ENCODE results near the gene ATP13A4. TPM values are rescaled to one million over a fixed set of nuclear protein-coding genes. Genes with fewer than 3 reads are reported as not detected.

The ATP13A4 gene
- total and polyA plus RNA-seq, 2 experiments from 2014 or later: 5.2 to 14.2 TPM

- H3K27me3 ChIP-seq: no peaks in the 10 kb centered on the region
- H2AFZ ChIP-seq: no peak overlapping the region
- peaks cover 7% of the 10 kb centered on the region for H3K4me1 ChIP-seq (ENCODE audit: insufficient read depth)
- H3K9me2 ChIP-seq (replicated peaks; ENCODE audit: insufficient read depth): no peaks in the 10 kb centered on the region
- H3K9me3 ChIP-seq (ENCODE audit: low read depth): no peaks in the 10 kb centered on the region
- H3K79me2 ChIP-seq: peaks cover 75% of the 10 kb centered on the region
- TF ChIP-seq EZH2 (IDR thresholded peaks at IDR 0.05; ENCODE audit: borderline replicate concordance) (no peak), EZH2phosphoT487 (IDR thresholded peaks at IDR 0.05; ENCODE audit: low read depth, severe bottlenecking, unreplicated experiment) (no peak), CTCF (IDR thresholded peaks at IDR 0.05; ENCODE audit: poor library complexity) (no peak)
- H3K4me3 ChIP-seq: no peak overlapping the region
- DNase-seq (ENCODE audit: low spot score): no peak
- no peaks in the 10 kb centered on the region for H3K36me3 ChIP-seq (replicated peaks; ENCODE audit: insufficient read depth, low read depth)
- H4K20me1 ChIP-seq (ENCODE audit: insufficient read depth, poor library complexity, severe bottlenecking): peaks cover 5% of the 10 kb centered on the region
- WGBS (ENCODE audit: low lambda C conversion rate, missing lambda C conversion rate): 97% methylated on average over 5 of the region's 5 CpGs
- H3K27ac ChIP-seq: no peak overlapping the region
- H3K4me2 ChIP-seq: no peak overlapping the region
Measured at GRCh38 chr3:193595939-193596487, 41.3 kb upstream of the ATP13A4 start.

GRCh38 chr3:193594946-193595689 is 40.4 kb upstream of the ATP13A4 start:
- no peaks in the 10 kb centered on the region for H3K36me3 ChIP-seq (replicated peaks; ENCODE audit: insufficient read depth, low read depth)
- H3K9me3 ChIP-seq (ENCODE audit: low read depth): no peaks in the 10 kb centered on the region
- no peak for TF ChIP-seq CTCF (IDR thresholded peaks at IDR 0.05; ENCODE audit: poor library complexity)
- TF ChIP-seq EZH2 (IDR thresholded peaks at IDR 0.05; ENCODE audit: borderline replicate concordance): no peak
- no peak for TF ChIP-seq EZH2phosphoT487 (IDR thresholded peaks at IDR 0.05; ENCODE audit: low read depth, severe bottlenecking, unreplicated experiment)
- no peak overlapping the region for H2AFZ ChIP-seq
- H3K9me2 ChIP-seq (replicated peaks; ENCODE audit: insufficient read depth): no peaks in the 10 kb centered on the region
- no peaks in the 10 kb centered on the region for H3K27me3 ChIP-seq
- 80% methylated on average over 1 of the region's 1 CpG for WGBS (ENCODE audit: low lambda C conversion rate, missing lambda C conversion rate)
- peaks cover 5% of the 10 kb centered on the region for H4K20me1 ChIP-seq (ENCODE audit: insufficient read depth, poor library complexity, severe bottlenecking)
- peaks cover 7% of the 10 kb centered on the region for H3K4me1 ChIP-seq (ENCODE audit: insufficient read depth)
- peaks cover 66% of the 10 kb centered on the region for H3K79me2 ChIP-seq
- H3K4me3 ChIP-seq: no peak overlapping the region
- no peak for DNase-seq (ENCODE audit: low spot score)
- H3K27ac ChIP-seq: no peak overlapping the region
- H3K4me2 ChIP-seq: peak overlapping the region; percentile 91

- H3K27ac ChIP-seq: peak overlapping the region; percentile 93
- TF ChIP-seq CTCF (IDR thresholded peaks at IDR 0.05; ENCODE audit: poor library complexity): no peak
- no peak for TF ChIP-seq EZH2phosphoT487 (IDR thresholded peaks at IDR 0.05; ENCODE audit: low read depth, severe bottlenecking, unreplicated experiment)
- no peak for TF ChIP-seq EZH2 (IDR thresholded peaks at IDR 0.05; ENCODE audit: borderline replicate concordance)
- H3K36me3 ChIP-seq (replicated peaks; ENCODE audit: insufficient read depth, low read depth): no peaks in the 10 kb centered on the region
- peaks cover 7% of the 10 kb centered on the region for H3K4me1 ChIP-seq (ENCODE audit: insufficient read depth)
- peak overlapping the region; percentile 76 for H2AFZ ChIP-seq
- H3K4me3 ChIP-seq: peak overlapping the region; percentile 96
- peaks cover 51% of the 10 kb centered on the region for H3K79me2 ChIP-seq
- H4K20me1 ChIP-seq (ENCODE audit: insufficient read depth, poor library complexity, severe bottlenecking): peaks cover 5% of the 10 kb centered on the region
- no peaks in the 10 kb centered on the region for H3K27me3 ChIP-seq
- DNase-seq (ENCODE audit: low spot score): peak; percentile 40
- under 1% methylated on average over 11 of the region's 11 CpGs for WGBS (ENCODE audit: low lambda C conversion rate, missing lambda C conversion rate)
- peak overlapping the region; percentile 91 for H3K4me2 ChIP-seq
- no peaks in the 10 kb centered on the region for H3K9me2 ChIP-seq (replicated peaks; ENCODE audit: insufficient read depth)
- no peaks in the 10 kb centered on the region for H3K9me3 ChIP-seq (ENCODE audit: low read depth)
Measured at GRCh38 chr3:193593668-193594030, 39.0 kb upstream of the ATP13A4 start.

Data from hepatocyte (in vitro differentiated cells).